ENCODE data around the gene SRGAP1.

Gene SRGAP1

DNA sequence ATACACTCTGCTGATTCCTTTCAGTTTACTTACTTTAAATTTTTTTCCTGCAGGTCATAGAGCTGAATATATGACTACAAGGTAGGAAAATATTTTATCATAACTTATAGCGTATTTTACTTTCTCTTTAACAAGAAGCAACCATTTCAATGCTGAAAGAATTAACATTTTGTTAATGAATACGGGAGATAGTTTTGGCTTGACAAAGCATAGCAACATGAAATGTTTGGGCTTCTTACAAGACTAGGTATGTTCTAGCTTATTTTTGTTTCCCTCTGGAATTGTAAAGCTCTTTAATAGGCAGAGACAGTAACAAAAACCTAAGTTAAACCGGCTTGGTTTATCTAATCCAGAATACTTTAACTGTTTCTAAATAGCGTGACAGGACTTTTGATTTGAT lies 242.4 kb downstream of the SRGAP1 start:
- TF ChIP-seq, protein P1, sequence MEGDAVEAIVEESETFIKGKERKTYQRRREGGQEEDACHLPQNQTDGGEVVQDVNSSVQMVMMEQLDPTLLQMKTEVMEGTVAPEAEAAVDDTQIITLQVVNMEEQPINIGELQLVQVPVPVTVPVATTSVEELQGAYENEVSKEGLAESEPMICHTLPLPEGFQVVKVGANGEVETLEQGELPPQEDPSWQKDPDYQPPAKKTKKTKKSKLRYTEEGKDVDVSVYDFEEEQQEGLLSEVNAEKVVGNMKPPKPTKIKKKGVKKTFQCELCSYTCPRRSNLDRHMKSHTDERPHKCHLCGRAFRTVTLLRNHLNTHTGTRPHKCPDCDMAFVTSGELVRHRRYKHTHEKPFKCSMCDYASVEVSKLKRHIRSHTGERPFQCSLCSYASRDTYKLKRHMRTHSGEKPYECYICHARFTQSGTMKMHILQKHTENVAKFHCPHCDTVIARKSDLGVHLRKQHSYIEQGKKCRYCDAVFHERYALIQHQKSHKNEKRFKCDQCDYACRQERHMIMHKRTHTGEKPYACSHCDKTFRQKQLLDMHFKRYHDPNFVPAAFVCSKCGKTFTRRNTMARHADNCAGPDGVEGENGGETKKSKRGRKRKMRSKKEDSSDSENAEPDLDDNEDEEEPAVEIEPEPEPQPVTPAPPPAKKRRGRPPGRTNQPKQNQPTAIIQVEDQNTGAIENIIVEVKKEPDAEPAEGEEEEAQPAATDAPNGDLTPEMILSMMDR (IDR thresholded peaks at IDR 0.05; ENCODE audit: low read depth, low read length, missing control alignments): no peak
- Histone ChIP-seq H3K27me3 (replicated peaks) (no peaks in the 10 kb centered on the region), H3K4me3 (ENCODE audit: low read depth, low read length) (no peak overlapping the region), H3K36me3 (replicated peaks) (no peaks in the 10 kb centered on the region), H3K27ac (no peak overlapping the region)
- in situ Hi-C loops (cut with HindIII; ENCODE audit: low pct_ligation_motif_present, low sequenced_read_pairs): no loop called here
- no peak for DNase-seq

DNA sequence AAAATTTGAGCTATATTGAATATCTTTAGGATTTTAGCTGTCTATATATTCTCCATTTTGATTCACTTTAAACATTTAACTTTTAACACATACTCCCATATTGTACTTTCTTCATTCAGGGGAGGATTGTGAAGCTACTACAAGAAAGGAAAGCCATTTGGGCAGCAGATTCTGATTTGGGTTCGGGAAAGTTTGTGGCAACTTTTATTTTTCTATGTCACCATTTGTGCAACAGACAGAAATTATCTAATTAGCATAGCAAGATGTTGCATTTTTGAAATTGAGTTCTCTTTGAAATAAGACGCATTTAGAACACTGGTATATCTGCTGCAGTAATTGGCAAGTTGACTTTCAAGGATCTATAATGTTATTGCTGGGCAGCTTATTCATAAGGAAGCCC lies 243.3 kb downstream of the SRGAP1 start:
- TF ChIP-seq, protein P1 (IDR thresholded peaks at IDR 0.05; ENCODE audit: low read depth, low read length, missing control alignments): no peak
- Histone ChIP-seq H3K36me3 (replicated peaks) (no peaks in the 10 kb centered on the region), H3K27ac (peak overlapping the region; percentile 93), H3K4me3 (ENCODE audit: low read depth, low read length) (no peak overlapping the region), H3K27me3 (replicated peaks) (no peaks in the 10 kb centered on the region)
- in situ Hi-C loops (cut with HindIII; ENCODE audit: low pct_ligation_motif_present, low sequenced_read_pairs): no loop called here
- no peak for DNase-seq

DNA sequence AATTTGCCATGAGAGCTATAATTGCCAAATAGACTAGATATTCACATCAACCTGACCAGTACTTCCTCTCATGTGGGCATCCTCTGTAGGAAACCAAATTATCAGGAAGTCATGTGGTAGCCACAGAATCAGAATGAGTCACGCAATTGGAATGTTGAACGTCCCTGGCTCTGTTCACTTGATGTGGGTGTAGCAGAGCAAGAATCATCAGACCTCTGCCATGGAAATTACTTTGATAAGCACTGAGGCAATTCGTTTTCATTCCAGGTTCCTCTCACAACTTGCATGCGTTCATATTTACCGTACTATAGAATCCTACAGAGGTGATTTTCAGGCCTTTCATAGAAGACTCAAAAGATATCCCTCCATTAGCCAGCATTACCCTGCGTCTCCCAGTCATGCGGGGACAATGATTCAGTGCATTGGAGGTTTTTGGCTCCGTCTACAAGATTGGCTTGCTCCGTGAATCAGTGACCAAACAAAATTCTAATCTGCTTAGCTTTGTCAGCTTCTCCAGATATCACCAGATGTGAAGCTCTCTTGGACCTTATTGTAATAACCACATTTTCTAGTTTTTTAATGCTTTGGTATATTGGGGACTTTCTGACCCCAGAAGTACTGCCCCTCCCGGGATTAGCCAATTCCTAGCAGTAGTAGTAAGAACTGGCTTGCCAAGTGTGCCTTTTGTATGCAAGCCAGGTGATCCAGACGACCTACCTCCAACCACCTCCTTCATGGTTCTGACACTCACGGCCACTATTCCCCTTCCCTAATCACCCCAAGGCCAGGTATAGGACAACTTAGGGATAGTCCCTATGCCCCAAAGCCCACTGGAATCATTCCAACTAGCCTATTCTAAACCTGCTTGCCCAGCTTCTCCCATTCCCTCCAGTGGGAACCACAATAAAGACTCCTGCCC lies 244.2 kb downstream of the SRGAP1 start:
- no peaks in the 10 kb centered on the region for H3K36me3 ChIP-seq (replicated peaks)
- H3K4me3 ChIP-seq (ENCODE audit: low read depth, low read length): peak overlapping the region; percentile 4
- peak overlapping the region; percentile 93 for H3K27ac ChIP-seq
- peak; percentile 98 for DNase-seq
- in situ Hi-C loops (cut with HindIII; ENCODE audit: low pct_ligation_motif_present, low sequenced_read_pairs): no loop called here
- no peaks in the 10 kb centered on the region for H3K27me3 ChIP-seq (replicated peaks)
- TF ChIP-seq, protein P1 (IDR thresholded peaks at IDR 0.05; ENCODE audit: low read depth, low read length, missing control alignments): no peak

DNA sequence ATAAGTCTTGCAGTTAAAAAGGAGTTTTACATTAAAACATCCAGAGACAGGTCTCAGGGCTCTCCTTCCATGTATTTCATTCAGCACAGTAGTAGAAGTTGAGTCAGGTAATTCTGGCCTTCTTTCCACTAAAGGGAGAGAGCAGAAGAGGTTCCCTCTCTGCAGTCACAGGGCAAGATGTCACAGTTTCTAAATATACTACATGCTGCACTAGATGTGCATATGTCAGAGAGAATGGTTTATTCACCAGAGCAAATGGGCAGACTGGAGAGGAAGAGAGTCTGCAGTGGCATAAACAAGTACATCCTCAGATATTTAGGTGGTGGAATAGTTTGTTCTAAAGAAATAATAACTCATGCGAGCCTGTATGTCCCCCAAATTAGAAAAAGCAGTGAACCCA lies 245.5 kb downstream of the SRGAP1 start:
- TF ChIP-seq, protein P1 (IDR thresholded peaks at IDR 0.05; ENCODE audit: low read depth, low read length, missing control alignments): no peak
- Histone ChIP-seq H3K36me3 (replicated peaks) (no peaks in the 10 kb centered on the region), H3K27ac (no peak overlapping the region), H3K4me3 (ENCODE audit: low read depth, low read length) (no peak overlapping the region), H3K27me3 (replicated peaks) (no peaks in the 10 kb centered on the region)
- DNase-seq: no peak
- in situ Hi-C loops (cut with HindIII; ENCODE audit: low pct_ligation_motif_present, low sequenced_read_pairs): no loop called here

DNA sequence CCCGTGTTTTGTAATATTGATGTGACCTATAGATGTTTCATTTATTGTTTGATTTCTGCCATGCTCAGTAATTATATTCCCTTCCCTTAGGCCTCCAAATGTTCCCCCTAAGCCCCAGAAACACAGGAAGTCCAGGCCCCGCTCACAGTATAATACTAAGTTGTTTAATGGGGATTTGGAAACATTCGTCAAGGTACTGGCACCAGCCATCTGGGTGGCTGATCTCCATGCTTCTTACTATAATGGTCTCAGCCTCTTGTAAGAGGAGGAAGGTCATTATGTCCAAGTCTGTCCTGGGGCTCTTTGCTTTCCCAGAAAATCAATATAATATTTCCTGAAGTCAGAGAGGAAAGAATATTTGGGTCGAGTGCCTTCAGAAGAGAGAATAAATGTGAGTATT lies 246.7 kb downstream of the SRGAP1 start:
- in situ Hi-C loops (cut with HindIII; ENCODE audit: low pct_ligation_motif_present, low sequenced_read_pairs): no loop called here
- TF ChIP-seq, protein P1 (IDR thresholded peaks at IDR 0.05; ENCODE audit: low read depth, low read length, missing control alignments): no peak
- Histone ChIP-seq H3K27me3 (replicated peaks) (no peaks in the 10 kb centered on the region), H3K4me3 (ENCODE audit: low read depth, low read length) (no peak overlapping the region), H3K36me3 (replicated peaks) (no peaks in the 10 kb centered on the region), H3K27ac (no peak overlapping the region)
- no peak for DNase-seq
